GM15510 (cell line): Measurements from ENCODE around the gene MPRIP.

Experiments used
- POLR2A ChIP-seq: IDR thresholded peaks from 3 replicates; pipeline ENCODE4 v1.6.1; 2011; ENCODE audit warnings: borderline replicate concordance; ENCODE audit not compliant: insufficient read length; ENCODE audit errors: extremely low read depth

Gene MPRIP

DNA sequence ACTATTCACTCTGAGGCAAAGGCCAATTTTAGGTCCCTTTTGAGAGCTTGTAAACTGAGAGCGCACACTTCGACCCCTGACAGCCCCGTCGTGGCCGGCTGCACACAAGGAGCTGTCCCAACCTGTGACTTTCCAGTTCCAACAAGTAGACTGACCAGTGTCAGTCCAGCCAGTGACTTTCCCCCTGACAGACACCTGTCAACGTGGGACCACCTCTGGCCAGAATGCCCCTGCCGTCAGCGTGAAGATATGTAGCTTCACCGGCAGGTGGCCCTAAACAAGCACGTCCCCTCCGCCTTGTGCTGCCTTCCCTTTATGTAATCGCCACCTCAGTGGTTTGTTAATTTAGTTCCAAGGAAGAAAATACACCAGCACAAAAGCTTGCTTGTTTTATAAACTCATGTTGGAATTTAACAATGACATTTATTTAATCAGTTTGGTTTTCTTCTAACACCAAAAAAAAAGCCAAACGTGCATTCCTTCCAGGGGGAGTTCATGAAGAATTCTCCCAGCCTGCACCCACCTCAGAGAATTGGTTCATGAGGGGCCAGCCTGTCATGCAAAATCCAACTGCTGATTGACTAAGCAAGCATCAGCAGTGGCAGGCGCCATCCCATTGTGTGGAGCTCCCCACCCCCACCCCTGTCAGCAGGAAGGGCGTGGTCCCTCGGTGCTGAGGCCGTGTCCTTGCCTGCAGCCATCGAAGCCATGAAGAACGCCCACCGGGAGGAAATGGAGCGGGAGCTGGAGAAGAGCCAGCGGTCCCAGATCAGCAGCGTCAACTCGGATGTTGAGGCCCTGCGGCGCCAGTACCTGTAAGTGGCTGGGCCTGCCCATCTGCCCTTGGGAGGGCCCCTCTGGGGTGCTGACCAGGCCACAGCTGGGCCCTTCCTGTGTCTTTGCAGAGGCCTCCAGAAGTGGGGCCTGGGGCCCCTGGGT is 130.0 kb downstream of the MPRIP start:
- no peak for TF ChIP-seq POLR2A

DNA sequence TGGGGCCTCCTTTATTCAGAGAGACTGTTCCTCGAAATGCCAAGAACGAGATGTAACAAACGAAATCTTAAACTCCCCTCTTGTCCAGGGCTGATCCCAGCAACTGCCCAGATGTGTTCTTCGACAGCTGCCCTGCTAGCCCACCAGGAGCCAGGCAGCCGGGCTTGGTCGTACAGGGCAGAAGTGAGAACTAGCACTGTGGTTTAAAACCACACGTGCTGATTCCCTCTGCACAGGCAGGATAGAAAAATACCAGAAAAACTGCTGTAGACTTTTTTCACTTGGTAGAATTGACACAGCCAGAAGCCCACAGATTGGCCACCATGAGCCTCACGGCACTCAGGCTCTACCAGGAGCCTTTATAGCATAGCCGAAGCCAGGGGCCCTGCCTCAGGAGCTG is 130.7 kb downstream of the MPRIP start:
- TF ChIP-seq POLR2A: no peak

DNA sequence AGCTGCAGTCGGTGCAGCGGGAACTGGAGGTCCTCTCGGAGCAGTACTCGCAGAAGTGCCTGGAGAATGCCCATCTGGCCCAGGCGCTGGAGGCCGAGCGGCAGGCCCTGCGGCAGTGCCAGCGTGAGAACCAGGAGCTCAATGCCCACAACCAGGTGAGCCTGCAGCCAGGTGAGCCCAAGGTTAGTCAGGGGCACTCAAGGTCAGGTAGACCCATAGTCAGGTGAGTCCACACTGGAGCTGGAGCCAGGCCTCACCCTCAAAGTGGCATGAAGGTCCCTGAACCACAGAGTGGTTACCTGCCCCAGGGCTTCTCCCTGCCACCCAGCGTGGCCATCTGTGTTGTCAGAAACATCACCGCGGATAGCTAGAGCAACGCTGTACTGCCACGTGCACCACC is 131.7 kb downstream of the MPRIP start:
- TF ChIP-seq POLR2A: no peak

DNA sequence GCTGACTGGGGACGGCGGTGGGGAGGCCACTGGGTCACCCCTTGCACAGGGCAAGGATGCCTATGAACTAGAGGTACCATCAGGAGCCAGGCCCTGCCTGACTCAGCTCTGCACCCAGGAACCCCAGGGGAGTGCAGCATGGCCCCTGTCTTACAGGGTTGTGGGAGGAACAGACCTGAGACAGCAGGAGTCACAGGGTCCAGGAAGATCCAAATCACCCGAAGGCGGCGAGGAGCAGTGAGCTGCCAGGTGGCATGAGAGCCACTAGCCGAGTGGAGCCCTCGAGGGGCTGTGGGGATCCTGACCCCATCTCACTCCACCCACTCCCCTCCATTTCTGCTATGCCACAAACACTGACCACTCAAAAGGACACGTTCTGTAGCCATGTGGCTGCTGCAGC is 133.1 kb downstream of the MPRIP start:
- no peak for TF ChIP-seq POLR2A

DNA sequence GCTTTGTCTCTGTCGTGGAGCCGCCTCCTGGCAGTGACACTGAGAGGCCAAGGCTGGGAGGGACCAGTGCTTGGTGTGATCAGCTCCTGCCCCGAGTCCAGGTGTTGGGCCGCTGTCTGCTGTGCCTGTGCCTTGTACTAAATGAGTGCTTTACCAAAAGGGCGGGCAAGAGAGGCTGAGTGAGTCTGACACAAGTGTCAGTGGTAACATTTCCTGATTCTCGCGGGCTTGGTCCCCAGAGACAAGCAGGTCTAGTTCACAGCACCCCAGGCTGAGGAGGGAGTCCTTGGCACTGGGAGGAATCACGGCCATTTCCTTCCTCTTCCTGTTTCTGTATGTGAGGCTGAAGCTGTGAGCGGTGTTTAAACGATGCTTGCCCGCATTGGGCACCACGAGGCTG is 133.7 kb downstream of the MPRIP start:
- no peak for TF ChIP-seq POLR2A

DNA sequence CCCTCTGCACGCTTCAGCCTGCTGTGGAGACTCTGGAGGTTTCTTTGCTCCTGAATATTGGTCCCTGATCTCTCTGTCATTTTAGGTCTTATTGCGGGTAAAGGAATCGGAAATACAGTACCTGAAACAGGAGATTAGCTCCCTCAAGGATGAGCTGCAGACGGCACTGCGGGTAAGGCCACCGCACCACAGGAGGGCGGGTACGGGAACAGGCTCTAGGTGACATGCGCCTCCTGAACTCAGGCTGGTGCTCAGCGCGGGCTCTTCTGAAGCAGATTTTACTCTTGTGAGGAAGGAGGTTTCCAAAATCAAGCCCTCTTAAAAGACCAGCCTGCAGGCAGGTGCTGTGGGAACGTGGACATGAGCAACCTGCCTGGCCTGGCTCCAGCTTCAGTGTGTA is 134.1 kb downstream of the MPRIP start:
- no peak for TF ChIP-seq POLR2A

DNA sequence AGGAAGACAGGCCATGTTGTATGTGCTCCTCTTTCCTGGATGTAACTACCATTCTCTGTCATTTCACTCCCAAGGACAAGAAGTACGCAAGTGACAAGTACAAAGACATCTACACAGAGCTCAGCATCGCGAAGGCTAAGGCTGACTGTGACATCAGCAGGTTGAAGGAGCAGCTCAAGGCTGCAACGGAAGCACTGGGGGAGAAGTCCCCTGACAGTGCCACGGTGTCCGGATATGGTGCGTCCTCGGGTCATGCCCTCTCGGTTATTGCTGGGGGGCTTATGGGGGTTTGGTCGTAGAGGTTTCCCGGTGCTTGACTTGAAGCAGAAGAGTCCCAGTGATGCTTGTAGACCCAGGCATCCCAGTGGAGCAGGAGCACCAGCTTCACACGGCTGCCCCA is 134.9 kb downstream of the MPRIP start:
- no peak for TF ChIP-seq POLR2A

DNA sequence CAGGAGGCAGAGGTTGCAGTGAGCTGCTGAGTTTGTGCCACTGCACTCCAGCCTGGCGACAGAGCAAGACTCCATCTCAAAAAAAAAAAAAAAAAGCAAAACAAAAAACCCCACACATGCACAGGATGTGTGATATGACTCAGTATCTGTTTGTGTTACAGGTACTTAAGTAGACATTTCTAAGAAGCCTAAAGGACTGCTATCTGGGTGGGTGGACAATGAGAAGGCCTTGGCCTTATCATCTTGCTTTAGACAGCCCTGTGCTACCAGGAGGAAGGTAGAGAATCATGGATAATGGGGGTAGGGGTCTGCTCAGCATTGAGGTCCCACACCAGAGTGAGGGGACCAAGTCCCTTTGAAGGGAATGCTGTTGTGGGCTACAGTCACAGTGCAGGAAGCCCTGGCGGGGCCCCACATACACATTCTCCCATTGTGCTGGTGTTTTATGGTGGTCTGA is 137.1 kb downstream of the MPRIP start:
- TF ChIP-seq POLR2A: no peak

DNA sequence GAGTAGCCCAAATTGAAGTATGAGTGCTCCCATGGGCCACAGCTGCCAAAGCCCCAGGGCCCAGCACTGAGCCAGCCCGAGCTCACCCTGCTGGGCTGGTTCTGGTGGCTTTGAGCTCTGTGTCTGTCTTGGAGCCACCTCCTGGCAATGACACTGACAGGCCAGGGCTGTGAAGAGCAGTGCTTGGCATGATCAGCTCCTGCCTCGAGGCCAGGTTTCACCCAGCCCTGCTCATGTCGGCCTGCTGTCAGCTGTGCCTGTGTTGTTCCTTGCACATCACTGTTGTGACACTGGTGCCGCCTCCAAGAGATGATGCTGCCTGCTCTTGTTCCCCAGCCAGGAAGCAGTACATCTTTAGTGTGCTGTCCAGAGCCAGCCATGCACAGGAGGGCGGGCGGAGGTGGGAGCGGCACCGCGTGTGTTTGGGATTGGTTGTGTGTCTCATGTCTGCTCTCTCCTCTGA is 137.9 kb downstream of the MPRIP start:
- no peak for TF ChIP-seq POLR2A

DNA sequence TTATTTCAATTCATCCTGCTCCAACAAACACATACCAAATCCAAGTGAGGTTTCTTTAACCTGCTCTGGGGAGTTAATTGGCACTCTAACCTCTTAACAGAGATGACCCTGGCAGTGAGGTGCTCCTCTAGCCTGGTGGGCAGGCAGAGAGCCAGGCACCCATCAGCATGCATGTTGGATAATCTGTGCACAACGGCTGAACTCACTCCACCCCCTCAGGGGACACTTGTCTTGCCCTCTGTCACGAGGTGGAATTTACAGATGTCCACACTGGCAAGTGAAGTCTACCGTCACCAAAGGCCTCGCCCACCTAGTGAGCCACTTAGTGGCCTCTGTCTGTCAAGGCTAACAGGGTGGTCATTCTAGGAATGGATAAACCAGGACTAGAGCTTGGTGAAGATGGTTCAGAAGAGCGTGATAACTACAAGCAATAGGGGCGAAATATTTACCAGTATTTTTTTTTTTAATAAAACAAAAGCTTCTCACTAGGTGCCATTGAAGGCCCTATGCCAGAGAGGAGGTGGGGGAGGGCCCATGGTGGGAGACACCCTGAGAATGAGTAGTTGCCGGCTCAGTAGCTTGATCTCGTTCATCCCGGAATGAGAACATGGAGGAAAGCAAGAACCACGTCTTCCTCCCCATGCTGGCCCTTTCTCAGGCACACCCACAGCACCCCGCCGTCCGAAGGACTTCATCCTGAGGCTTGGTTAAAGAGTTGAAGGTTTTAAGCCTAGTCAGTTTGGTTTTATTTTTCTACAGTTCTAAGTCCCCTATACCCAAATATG is 138.7 kb downstream of the MPRIP start:
- no peak for TF ChIP-seq POLR2A

DNA sequence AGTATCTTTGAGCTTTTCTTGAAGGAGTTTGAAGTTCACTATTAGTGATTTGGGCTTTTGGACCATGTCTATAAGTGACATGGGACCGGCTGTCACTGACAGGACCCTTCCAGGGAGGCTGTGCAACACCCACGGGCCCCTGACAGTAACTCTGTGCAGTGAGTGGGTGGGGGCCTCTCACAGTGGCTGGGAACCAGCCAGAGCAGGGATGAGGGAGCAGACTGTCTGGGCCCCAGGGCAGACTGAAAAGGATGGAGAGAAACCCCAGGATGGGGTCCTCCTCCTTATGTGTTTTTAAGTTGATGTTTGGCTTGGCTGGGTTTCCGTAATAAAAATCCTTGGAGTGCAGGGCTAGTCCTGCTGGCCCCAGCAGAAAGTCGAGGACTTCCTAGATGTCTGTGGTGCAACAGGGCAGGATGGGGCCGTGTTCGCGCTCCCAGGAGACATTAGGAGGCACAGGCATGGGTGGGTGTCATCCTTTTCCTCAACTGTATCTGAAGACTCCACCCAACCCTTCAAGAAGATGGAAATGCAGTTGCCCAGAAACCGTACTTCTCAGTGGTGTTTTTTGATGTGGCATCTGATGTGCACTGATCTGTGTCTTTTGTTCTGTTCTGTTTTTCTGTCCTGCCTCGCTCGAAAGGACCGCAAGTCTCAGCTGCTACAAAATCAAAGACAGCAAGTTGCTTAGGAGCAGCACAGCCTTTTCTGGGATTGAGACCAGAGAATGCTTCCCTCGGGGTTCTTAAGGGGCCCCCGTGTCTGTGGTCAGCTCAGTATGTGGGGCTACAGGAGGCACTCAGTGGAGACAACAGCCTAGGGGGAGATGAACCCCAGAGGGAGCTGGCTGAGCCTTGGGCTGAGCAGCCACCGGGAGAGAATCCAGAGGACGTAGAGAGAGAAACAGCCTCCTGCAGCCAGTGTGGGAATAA is 139.7 kb downstream of the MPRIP start:
- no peak for TF ChIP-seq POLR2A

DNA sequence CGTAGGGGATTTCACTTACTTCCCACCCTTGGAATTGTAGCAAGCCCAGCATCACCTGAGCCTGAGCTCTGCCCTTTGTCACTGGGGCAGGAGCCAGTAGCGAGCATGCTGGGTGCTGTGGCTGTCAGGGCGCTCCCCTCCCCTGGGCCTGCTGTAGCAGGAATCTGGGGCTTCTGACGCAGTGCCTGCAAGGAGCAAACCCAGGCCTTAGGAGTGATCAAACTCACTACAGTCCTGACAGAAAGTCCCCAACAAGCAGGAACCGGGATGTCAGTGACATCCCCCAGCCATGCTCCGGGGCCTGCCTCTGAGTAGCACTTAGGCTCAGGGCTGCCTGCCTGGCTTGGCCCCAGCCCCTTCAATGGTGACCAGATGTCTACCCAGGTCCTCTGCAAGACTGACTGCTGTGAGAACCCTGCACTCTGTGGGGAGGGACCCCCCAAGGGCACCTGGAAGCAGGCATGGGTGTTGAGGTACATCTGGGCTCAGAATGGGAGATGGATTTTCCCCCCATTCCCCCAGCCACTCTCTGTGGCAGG is 140.4 kb downstream of the MPRIP start:
- no peak for TF ChIP-seq POLR2A

DNA sequence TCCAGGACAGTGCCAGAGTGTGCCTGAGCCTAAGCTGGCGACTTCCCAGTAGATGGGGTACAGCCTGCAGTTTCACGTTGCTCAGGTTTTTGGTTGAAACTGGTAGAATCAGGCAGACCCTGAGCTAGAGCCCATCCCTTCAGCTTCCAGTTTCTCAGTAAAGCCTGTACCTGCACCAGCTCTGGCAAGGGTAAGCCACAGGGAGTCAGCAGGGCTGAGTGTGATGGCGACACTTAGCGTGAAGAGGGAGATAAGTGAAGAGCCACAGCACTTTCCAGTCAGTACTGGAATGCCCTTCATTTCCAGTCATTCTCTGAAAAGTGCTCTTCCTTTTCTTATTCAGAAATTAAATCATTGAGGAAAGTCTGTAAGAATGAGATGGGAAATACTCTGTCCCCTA is 141.5 kb downstream of the MPRIP start:
- TF ChIP-seq POLR2A: no peak

DNA sequence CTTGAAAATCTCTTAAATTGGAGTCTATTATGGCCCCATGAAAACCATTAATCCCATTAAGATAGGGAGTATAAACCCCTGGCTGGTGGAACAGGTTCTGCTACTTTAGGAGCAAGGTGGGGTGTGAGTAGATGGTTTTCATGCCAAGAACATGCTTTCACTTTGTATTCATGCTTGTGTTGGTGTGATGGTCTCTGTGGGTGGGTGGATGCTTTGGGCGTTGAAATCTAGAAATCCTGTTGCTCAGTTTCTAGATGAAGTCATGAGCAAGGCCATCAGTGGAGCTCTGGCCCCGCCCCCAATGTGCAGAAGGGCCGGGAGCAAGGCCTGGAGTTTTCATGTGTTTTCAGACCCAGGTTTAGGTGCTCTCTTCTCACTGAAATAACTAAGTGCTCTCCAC is 143.8 kb downstream of the MPRIP start:
- no peak for TF ChIP-seq POLR2A
